Measurements from ENCODE around the gene SULT2B1. TPM values are rescaled to one million over a fixed set of nuclear protein-coding genes. Genes with fewer than 3 reads are reported as not detected.

SULT2B1 gene
- total RNA-seq, 1 donor from 2014 or later, result 14.4 TPM

- intact Hi-C loops (cut with DNase I), result no loop called here
- Histone ChIP-seq H3K27me3 (ENCODE audit: low read depth) (no peaks in the 10 kb centered on the region), H3K4me1 (no peaks in the 10 kb centered on the region), H3K36me3 (no peaks in the 10 kb centered on the region), H3K9me3 (no peaks in the 10 kb centered on the region), H3K27ac (no peak overlapping the region), H3K4me3 (no peak overlapping the region)
- no peak for DNase-seq
- ATAC-seq, result no peak
- no peak for TF ChIP-seq CTCF (IDR thresholded peaks at IDR 0.05)
Measured at GRCh38 chr19:48595833-48596232, 43.9 kb downstream of the SULT2B1 start.

GRCh38 chr19:48596237-48596636, 44.3 kb downstream of the SULT2B1 start:
- no peak for ATAC-seq
- H3K4me3 ChIP-seq, result no peak overlapping the region
- H3K9me3 ChIP-seq, result no peaks in the 10 kb centered on the region
- no peaks in the 10 kb centered on the region for H3K4me1 ChIP-seq
- no peak overlapping the region for H3K27ac ChIP-seq
- no peak for DNase-seq
- no peaks in the 10 kb centered on the region for H3K27me3 ChIP-seq (ENCODE audit: low read depth)
- H3K36me3 ChIP-seq, result no peaks in the 10 kb centered on the region
- intact Hi-C loops (cut with DNase I), result no loop called here
- no peak for TF ChIP-seq CTCF (IDR thresholded peaks at IDR 0.05)

- Histone ChIP-seq H3K36me3 (no peaks in the 10 kb centered on the region), H3K27ac (no peak overlapping the region), H3K4me1 (no peaks in the 10 kb centered on the region), H3K27me3 (ENCODE audit: low read depth) (no peaks in the 10 kb centered on the region), H3K9me3 (no peaks in the 10 kb centered on the region), H3K4me3 (no peak overlapping the region)
- ATAC-seq, result peak in 1 of 2 donors; percentile 9
- no peak for DNase-seq
- intact Hi-C loops (cut with DNase I), result no loop called here
- no peak for TF ChIP-seq CTCF (IDR thresholded peaks at IDR 0.05)
Measured at GRCh38 chr19:48596679-48597465, 44.9 kb downstream of the SULT2B1 start.

GRCh38 chr19:48598996-48599700, 47.2 kb downstream of the SULT2B1 start:
- ATAC-seq, result no peak
- TF ChIP-seq CTCF (IDR thresholded peaks at IDR 0.05), result no peak
- intact Hi-C loops (cut with DNase I), result no loop called here

GRCh38 chr19:48600679-48601417, 48.9 kb downstream of the SULT2B1 start:
- H3K9me3 ChIP-seq, result no peaks in the 10 kb centered on the region
- TF ChIP-seq CTCF (IDR thresholded peaks at IDR 0.05), result no peak
- no peak overlapping the region for H3K27ac ChIP-seq
- H3K27me3 ChIP-seq (ENCODE audit: low read depth), result no peaks in the 10 kb centered on the region
- no peaks in the 10 kb centered on the region for H3K36me3 ChIP-seq
- ATAC-seq (peak in 1 of 2 donors; percentile 13), DNase-seq (no peak)
- intact Hi-C loops (cut with DNase I), result no loop called here
- H3K4me1 ChIP-seq, result no peaks in the 10 kb centered on the region
- H3K4me3 ChIP-seq, result no peak overlapping the region

More at GRCh38 chr19:48598996-48599700, 47.2 kb downstream of the SULT2B1 start:
- no peaks in the 10 kb centered on the region for H3K9me3 ChIP-seq
- no peaks in the 10 kb centered on the region for H3K36me3 ChIP-seq
- DNase-seq, result no peak
- no peak overlapping the region for H3K27ac ChIP-seq
- no peak overlapping the region for H3K4me3 ChIP-seq
- H3K4me1 ChIP-seq, result no peaks in the 10 kb centered on the region
- H3K27me3 ChIP-seq (ENCODE audit: low read depth), result no peaks in the 10 kb centered on the region
